CD4-positive, alpha-beta T cell treated with Interleukin-17A for 4 hours (primary cell): Measurements from ENCODE around the gene NTNG2.

Source experiments
- DNase-seq: peaks from one replicate; pipeline ENCODE4 v3.0.0-alpha.2; 2020; ENCODE audit warnings: mixed read lengths

NTNG2 gene

GRCh38 chr9:132147839-132148238 lies 14.0 kb upstream of the NTNG2 start:
- DNase-seq = no peak

GRCh38 chr9:132150256-132150655 lies 11.6 kb upstream of the NTNG2 start:
- DNase-seq = no peak

GRCh38 chr9:132151118-132151517 lies 10.7 kb upstream of the NTNG2 start:
- DNase-seq = no peak

GRCh38 chr9:132152231-132152630 lies 9.6 kb upstream of the NTNG2 start:
- DNase-seq = no peak

GRCh38 chr9:132154863-132155567 lies 6.8 kb upstream of the NTNG2 start:
- DNase-seq = no peak

GRCh38 chr9:132155568-132155895 lies 6.3 kb upstream of the NTNG2 start:
- DNase-seq = no peak

- no peak for DNase-seq
Observed at GRCh38 chr9:132156262-132156661, 5.6 kb upstream of the NTNG2 start.

GRCh38 chr9:132157347-132158116 lies 4.3 kb upstream of the NTNG2 start:
- DNase-seq = no peak

- peak; percentile 61 for DNase-seq
Observed at GRCh38 chr9:132160802-132161742, 786 bp upstream of the NTNG2 start.

- DNase-seq = no peak
Observed at GRCh38 chr9:132162764-132163456, 1.1 kb downstream of the NTNG2 start.

- DNase-seq = no peak
Observed at GRCh38 chr9:132163457-132163875, 1.6 kb downstream of the NTNG2 start.

- DNase-seq = no peak
Observed at GRCh38 chr9:132163876-132164603, 2.2 kb downstream of the NTNG2 start.

GRCh38 chr9:132164604-132165362 lies 2.9 kb downstream of the NTNG2 start:
- DNase-seq = no peak

GRCh38 chr9:132166599-132166998 lies 4.7 kb downstream of the NTNG2 start:
- DNase-seq = peak; percentile 6

GRCh38 chr9:132167192-132167591 lies 5.3 kb downstream of the NTNG2 start:
- no peak for DNase-seq

- no peak for DNase-seq
Observed at GRCh38 chr9:132168347-132168746, 6.5 kb downstream of the NTNG2 start.

GRCh38 chr9:132168851-132169250 lies 7.0 kb downstream of the NTNG2 start:
- no peak for DNase-seq

GRCh38 chr9:132169672-132170392 lies 8.0 kb downstream of the NTNG2 start:
- DNase-seq = peak; percentile 75

- DNase-seq = no peak
Observed at GRCh38 chr9:132171702-132172101, 9.8 kb downstream of the NTNG2 start.

GRCh38 chr9:132172185-132172584 lies 10.3 kb downstream of the NTNG2 start:
- DNase-seq = no peak

GRCh38 chr9:132175431-132175830 lies 13.6 kb downstream of the NTNG2 start:
- DNase-seq = no peak
